ENCODE measurements around the gene PAX8.

PAX8 gene

GRCh38 chr2:113217455-113218282 lies 61.1 kb downstream of the PAX8 start:
- DNase-seq (ENCODE audit: low read depth): no peak
- Histone ChIP-seq H3K9me3 (ENCODE audit: control insufficient read depth, low read length) (no peaks in the 10 kb centered on the region), H3K27me3 (replicated peaks; ENCODE audit: control insufficient read depth, insufficient read depth, low read length) (no peaks in the 10 kb centered on the region), H3K9ac (ENCODE audit: low read length) (peak overlapping the region; percentile 17), H3K4me3 (ENCODE audit: low read length) (no peak overlapping the region), H3K4me1 (ENCODE audit: control insufficient read depth, insufficient read depth, low read length) (peaks cover 27% of the 10 kb centered on the region), H3K36me3 (ENCODE audit: control insufficient read depth, insufficient read depth, low read length, severe bottlenecking) (no peaks in the 10 kb centered on the region)

GRCh38 chr2:113216891-113217454 lies 61.7 kb downstream of the PAX8 start:
- H3K4me1 ChIP-seq (ENCODE audit: control insufficient read depth, insufficient read depth, low read length): peaks cover 31% of the 10 kb centered on the region
- no peaks in the 10 kb centered on the region for H3K9me3 ChIP-seq (ENCODE audit: control insufficient read depth, low read length)
- H3K9ac ChIP-seq (ENCODE audit: low read length): no peak overlapping the region
- no peaks in the 10 kb centered on the region for H3K36me3 ChIP-seq (ENCODE audit: control insufficient read depth, insufficient read depth, low read length, severe bottlenecking)
- no peak overlapping the region for H3K4me3 ChIP-seq (ENCODE audit: low read length)
- H3K27me3 ChIP-seq (replicated peaks; ENCODE audit: control insufficient read depth, insufficient read depth, low read length): no peaks in the 10 kb centered on the region
- no peak for DNase-seq (ENCODE audit: low read depth)

- Histone ChIP-seq H3K4me3 (ENCODE audit: low read length) (no peak overlapping the region), H3K27me3 (replicated peaks; ENCODE audit: control insufficient read depth, insufficient read depth, low read length) (no peaks in the 10 kb centered on the region), H3K9ac (ENCODE audit: low read length) (no peak overlapping the region), H3K9me3 (ENCODE audit: control insufficient read depth, low read length) (no peaks in the 10 kb centered on the region), H3K4me1 (ENCODE audit: control insufficient read depth, insufficient read depth, low read length) (peaks cover 38% of the 10 kb centered on the region), H3K36me3 (ENCODE audit: control insufficient read depth, insufficient read depth, low read length, severe bottlenecking) (no peaks in the 10 kb centered on the region)
- DNase-seq (ENCODE audit: low read depth): no peak
Measured at GRCh38 chr2:113216321-113216720, 62.4 kb downstream of the PAX8 start.

- no peak overlapping the region for H3K9ac ChIP-seq (ENCODE audit: low read length)
- DNase-seq (ENCODE audit: low read depth): no peak
- H3K27me3 ChIP-seq (replicated peaks; ENCODE audit: control insufficient read depth, insufficient read depth, low read length): no peaks in the 10 kb centered on the region
- peaks cover 44% of the 10 kb centered on the region for H3K4me1 ChIP-seq (ENCODE audit: control insufficient read depth, insufficient read depth, low read length)
- H3K9me3 ChIP-seq (ENCODE audit: control insufficient read depth, low read length): no peaks in the 10 kb centered on the region
- H3K36me3 ChIP-seq (ENCODE audit: control insufficient read depth, insufficient read depth, low read length, severe bottlenecking): no peaks in the 10 kb centered on the region
- H3K4me3 ChIP-seq (ENCODE audit: low read length): no peak overlapping the region
Measured at GRCh38 chr2:113215056-113215455, 63.7 kb downstream of the PAX8 start.

- H3K27me3 ChIP-seq (replicated peaks; ENCODE audit: control insufficient read depth, insufficient read depth, low read length): no peaks in the 10 kb centered on the region
- peaks cover 35% of the 10 kb centered on the region for H3K4me1 ChIP-seq (ENCODE audit: control insufficient read depth, insufficient read depth, low read length)
- no peak overlapping the region for H3K4me3 ChIP-seq (ENCODE audit: low read length)
- no peak overlapping the region for H3K9ac ChIP-seq (ENCODE audit: low read length)
- DNase-seq (ENCODE audit: low read depth): no peak
- no peaks in the 10 kb centered on the region for H3K9me3 ChIP-seq (ENCODE audit: control insufficient read depth, low read length)
- no peaks in the 10 kb centered on the region for H3K36me3 ChIP-seq (ENCODE audit: control insufficient read depth, insufficient read depth, low read length, severe bottlenecking)
Measured at GRCh38 chr2:113214141-113214540, 64.6 kb downstream of the PAX8 start.

- Histone ChIP-seq H3K36me3 (ENCODE audit: control insufficient read depth, insufficient read depth, low read length, severe bottlenecking) (no peaks in the 10 kb centered on the region), H3K27me3 (replicated peaks; ENCODE audit: control insufficient read depth, insufficient read depth, low read length) (no peaks in the 10 kb centered on the region), H3K4me3 (ENCODE audit: low read length) (no peak overlapping the region), H3K9me3 (ENCODE audit: control insufficient read depth, low read length) (no peaks in the 10 kb centered on the region), H3K4me1 (ENCODE audit: control insufficient read depth, insufficient read depth, low read length) (peaks cover 26% of the 10 kb centered on the region), H3K9ac (ENCODE audit: low read length) (peak overlapping the region; percentile 65)
- DNase-seq (ENCODE audit: low read depth): no peak
Measured at GRCh38 chr2:113213061-113213930, 65.4 kb downstream of the PAX8 start.

- Histone ChIP-seq H3K9me3 (ENCODE audit: control insufficient read depth, low read length) (no peaks in the 10 kb centered on the region), H3K9ac (ENCODE audit: low read length) (peak overlapping the region; percentile 80), H3K36me3 (ENCODE audit: control insufficient read depth, insufficient read depth, low read length, severe bottlenecking) (no peaks in the 10 kb centered on the region), H3K4me1 (ENCODE audit: control insufficient read depth, insufficient read depth, low read length) (peaks cover 18% of the 10 kb centered on the region), H3K4me3 (ENCODE audit: low read length) (peak overlapping the region; percentile 39), H3K27me3 (replicated peaks; ENCODE audit: control insufficient read depth, insufficient read depth, low read length) (no peaks in the 10 kb centered on the region)
- no peak for DNase-seq (ENCODE audit: low read depth)
Measured at GRCh38 chr2:113212245-113213060, 66.3 kb downstream of the PAX8 start.

GRCh38 chr2:113211226-113212105 lies 67.3 kb downstream of the PAX8 start:
- Histone ChIP-seq H3K27me3 (replicated peaks; ENCODE audit: control insufficient read depth, insufficient read depth, low read length) (no peaks in the 10 kb centered on the region), H3K4me1 (ENCODE audit: control insufficient read depth, insufficient read depth, low read length) (peaks cover 18% of the 10 kb centered on the region), H3K9me3 (ENCODE audit: control insufficient read depth, low read length) (no peaks in the 10 kb centered on the region), H3K36me3 (ENCODE audit: control insufficient read depth, insufficient read depth, low read length, severe bottlenecking) (no peaks in the 10 kb centered on the region), H3K9ac (ENCODE audit: low read length) (peak overlapping the region; percentile 80), H3K4me3 (ENCODE audit: low read length) (peak overlapping the region; percentile 39)
- peak; percentile 71 for DNase-seq (ENCODE audit: low read depth)

GRCh38 chr2:113209646-113210171 lies 69.0 kb downstream of the PAX8 start:
- no peaks in the 10 kb centered on the region for H3K36me3 ChIP-seq (ENCODE audit: control insufficient read depth, insufficient read depth, low read length, severe bottlenecking)
- H3K4me1 ChIP-seq (ENCODE audit: control insufficient read depth, insufficient read depth, low read length): peaks cover 18% of the 10 kb centered on the region
- H3K4me3 ChIP-seq (ENCODE audit: low read length): no peak overlapping the region
- H3K9me3 ChIP-seq (ENCODE audit: control insufficient read depth, low read length): no peaks in the 10 kb centered on the region
- no peak overlapping the region for H3K9ac ChIP-seq (ENCODE audit: low read length)
- DNase-seq (ENCODE audit: low read depth): no peak
- no peaks in the 10 kb centered on the region for H3K27me3 ChIP-seq (replicated peaks; ENCODE audit: control insufficient read depth, insufficient read depth, low read length)
